HK-2 (cell line): ENCODE data around the gene ZBTB17.
"Not testable (repeated sequence)": the region's sequence is repeated elsewhere in the genome, so short reads cannot be mapped to it uniquely, and the experiment has no call there.

Experiments used
- DNase-seq: peaks from one replicate; pipeline ENCODE4 v3.0.0-alpha.2; 2018; ENCODE audit not compliant: unreplicated experiment

Gene ZBTB17

GRCh38 chr1:16011936-16012589, 36.2 kb upstream of the ZBTB17 start:
- no peak for DNase-seq

DNA sequence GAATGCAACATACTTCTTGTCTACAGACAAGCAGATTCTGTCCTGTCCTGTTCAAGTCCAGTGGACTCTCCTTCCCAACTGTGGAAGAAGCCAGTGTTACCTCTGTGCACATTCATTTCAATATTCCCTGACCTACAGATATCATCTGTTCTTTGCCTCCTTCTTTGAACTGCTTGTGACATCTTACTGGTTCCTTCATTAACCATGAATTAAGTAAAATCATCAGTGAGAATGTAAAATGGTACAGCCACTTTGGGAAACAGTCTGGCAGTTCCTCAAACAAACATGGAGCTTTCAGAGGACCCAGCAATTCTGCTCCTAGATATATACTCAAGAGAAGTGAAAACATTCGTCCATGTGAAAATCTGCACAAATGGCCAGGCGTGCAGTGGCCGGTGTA, 34.9 kb upstream of the ZBTB17 start:
- DNase-seq = no peak

- DNase-seq = no peak
These were observed 33.8 kb upstream of the ZBTB17 start for GRCh38 chr1:16009678-16010077.

- peak; percentile 82 for DNase-seq
These were observed 33.1 kb upstream of the ZBTB17 start for GRCh38 chr1:16009030-16009460.

GRCh38 chr1:16007671-16008341, 31.9 kb upstream of the ZBTB17 start:
- no peak for DNase-seq

GRCh38 chr1:16006552-16007485, 30.9 kb upstream of the ZBTB17 start:
- no peak for DNase-seq

GRCh38 chr1:16006010-16006409, 30.1 kb upstream of the ZBTB17 start:
- no peak for DNase-seq

DNA sequence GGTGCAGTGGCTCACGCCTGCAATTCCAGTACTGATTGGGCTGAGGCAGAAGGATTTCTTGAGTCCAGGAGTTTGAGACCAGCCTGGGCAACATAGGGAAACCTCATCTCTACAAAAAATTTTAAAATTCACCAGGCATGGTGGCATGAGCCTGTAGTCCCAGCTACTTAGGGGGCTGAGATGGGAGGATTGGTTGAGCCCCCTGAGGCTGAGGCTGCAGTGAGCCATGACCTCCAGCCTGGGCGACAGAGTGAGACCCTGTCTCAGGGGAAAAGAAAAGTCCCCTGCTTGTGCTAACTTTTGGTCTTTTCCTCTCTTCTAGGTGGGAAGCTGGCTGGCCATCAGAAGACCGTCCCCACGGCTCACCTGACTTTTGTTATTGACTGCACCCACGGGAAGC, 29.7 kb upstream of the ZBTB17 start:
- no peak for DNase-seq

GRCh38 chr1:16001274-16001673, 25.4 kb upstream of the ZBTB17 start:
- not testable (repeated sequence) for DNase-seq

- DNase-seq = no peak
These were observed 23.0 kb upstream of the ZBTB17 start for GRCh38 chr1:15998929-15999328.

GRCh38 chr1:15997637-15998280, 21.9 kb upstream of the ZBTB17 start:
- no peak for DNase-seq

DNA sequence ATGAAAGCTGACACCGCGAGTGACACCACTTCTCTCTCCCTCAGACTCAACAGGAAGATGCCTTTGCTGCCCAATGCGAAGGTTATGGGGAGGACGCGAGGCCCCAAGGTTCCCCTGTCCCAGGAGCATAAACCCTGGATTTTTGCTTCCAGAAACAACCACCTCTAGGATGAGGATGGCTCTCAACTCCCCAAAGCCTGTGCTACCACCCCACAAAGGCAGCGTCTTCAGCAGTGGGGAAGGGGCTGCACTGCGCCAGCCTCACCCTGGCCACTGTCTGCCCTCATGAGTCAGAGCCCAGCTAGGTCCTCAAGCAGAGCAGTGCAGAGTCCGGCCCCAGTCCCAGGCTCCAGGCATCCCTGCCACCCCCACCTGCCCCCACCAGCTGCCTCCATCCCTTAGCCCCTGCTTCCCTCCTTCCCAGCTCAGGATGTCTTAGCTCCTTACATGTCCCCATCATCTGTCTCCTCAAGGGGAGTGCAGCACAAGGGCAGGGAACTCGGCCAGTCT, 21.2 kb upstream of the ZBTB17 start:
- DNase-seq = no peak

DNA sequence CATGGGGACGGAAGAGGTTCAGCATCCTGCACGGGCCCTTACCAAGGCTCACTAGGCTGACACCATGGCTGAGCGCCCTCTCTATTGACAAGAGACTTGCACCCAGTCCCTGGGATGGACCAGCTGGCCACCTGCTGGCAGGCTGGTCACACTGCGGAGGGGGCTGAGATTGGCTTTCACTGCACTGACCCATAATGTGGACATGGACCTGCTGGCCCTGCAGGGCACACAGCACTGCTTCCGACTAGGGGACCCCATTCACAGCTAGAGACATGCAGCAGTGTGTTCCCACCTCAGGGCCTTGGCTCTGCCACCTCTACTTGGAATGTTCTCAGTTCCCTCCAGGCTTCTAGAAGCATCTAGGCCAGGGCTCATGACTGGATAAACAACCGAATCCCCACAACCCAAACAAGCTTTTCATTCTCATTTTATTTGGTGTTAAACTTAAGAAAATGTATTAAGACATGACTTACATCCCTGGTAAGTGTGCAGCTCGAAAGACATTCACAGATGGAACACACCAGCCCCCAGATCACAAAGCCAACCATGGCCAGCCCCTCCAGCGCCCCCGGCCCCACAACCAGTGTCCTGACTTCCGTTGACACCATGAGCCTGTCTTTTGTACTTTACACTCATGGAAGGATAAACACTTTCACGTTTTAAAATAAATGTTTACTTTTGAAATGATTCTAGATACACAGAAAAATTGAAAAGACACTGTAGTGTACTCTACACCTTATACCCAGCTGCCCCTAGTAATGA, 18.9 kb upstream of the ZBTB17 start:
- peak; percentile 72 for DNase-seq

DNA sequence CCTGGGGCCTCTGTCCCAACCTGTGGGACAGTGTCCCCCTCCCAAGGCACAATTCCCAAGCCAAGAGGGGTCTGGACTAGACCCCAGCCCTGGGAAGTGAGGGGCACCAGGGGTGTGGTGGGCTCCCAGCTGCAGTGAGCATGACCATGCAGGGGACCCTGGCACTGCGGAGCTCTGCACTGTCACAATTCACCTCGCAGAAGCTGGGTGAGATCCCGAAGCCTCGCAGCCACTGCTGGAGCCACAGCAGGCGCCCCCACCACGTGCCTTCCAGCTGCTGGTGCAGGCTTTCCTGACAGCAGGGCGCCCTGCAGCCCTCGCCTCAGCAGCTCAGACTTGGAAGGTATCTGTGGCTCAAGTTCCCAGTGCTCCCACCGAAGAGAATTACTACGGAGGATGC, 18.2 kb upstream of the ZBTB17 start:
- DNase-seq = no peak

DNA sequence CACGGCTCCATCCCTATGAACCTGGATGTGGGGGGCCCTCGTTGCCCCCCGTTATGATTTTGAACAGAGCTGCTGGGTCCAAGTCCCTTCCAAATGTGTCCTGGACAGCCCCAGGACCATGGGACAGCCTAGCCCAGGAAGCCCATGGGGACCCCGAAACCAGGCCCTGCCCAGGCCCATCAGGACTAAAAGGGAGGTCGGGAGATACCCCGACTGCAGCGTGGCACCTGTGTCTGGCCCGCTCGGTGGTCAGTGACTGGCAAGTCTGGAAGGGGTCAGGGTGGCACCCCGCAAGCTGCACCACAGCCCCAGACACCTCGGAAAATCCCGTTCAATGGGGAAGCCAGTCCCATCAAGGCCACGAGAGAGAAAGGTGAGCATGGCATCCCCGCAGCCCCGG, 17.8 kb upstream of the ZBTB17 start:
- DNase-seq = no peak

DNA sequence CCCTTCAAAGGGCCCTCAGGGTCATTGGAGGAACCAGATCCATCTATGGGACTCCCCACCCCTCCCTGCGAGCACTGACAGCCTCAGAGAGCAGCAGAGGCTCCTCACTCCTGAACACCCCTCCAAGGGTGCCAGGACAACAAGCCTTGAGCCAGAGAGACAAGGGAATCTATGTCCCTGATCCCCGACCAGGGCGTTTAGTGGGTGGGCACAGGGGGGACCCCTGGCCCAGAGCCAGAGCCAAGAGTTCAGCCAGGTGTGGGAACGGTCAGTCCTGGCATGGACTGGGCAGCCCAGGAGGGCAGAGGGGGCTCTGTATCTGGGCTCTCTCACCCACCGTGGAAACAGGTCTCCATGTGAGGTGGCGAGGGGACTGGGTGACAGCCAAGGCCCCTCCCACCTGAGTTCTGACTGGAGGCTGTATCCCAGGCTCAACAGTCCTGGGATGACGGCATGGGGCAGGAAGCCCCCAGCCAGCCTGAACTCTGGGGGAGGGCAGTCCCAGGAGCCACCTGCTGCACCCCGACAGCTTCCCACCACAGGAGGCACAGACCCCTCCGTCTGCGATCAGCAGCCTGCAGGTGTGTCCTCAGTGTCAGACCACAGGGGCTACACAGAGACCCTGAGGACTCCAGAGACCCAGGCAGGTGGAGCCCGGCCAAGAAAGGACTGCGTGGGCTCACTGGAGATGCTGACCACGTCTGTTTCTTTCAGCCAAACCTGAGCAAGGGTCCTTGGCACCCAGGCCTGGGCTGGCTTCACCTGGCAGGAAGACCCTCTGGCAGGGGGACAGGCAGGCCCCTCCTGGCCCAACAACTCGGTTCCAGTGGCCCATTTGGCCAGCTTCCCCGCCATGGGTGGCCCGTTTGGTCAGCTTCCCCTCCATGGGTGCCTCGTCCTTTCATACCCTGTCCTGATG, 16.9 kb upstream of the ZBTB17 start:
- no peak for DNase-seq

- DNase-seq = no peak
These were observed 16.3 kb upstream of the ZBTB17 start for GRCh38 chr1:15992187-15992553.

GRCh38 chr1:15991427-15992186, 15.7 kb upstream of the ZBTB17 start:
- no peak for DNase-seq

DNA sequence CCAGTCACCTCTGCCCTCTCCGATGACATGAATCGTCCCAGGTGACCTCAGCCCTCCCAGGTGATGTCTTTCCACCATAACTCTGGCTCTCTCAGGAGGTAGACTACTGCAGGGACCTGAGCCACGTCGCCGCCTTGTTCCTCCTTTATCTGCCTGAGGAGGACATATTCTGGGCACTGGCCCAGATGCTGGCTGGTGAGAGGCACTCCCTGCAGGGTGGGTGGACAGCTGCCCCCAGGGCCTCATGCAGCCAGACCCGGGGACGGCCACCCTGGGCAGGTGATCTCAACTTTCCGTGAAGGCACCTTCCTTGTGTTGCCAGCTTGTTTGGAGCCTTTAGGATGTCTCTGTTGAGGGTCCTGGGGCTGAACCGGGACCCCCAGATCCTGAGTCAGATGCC, 13.9 kb upstream of the ZBTB17 start:
- DNase-seq = no peak
